H1 (cell line): ENCODE results near the gene MRPL32.

ENCODE experiments used
- MAFK ChIP-seq: IDR thresholded peaks from 2 replicates; pipeline ENCODE4 v1.6.1; 2012; ENCODE audit warnings: low read depth, mild to moderate bottlenecking, improper control_type of control experiment, low read length
- POLR2AphosphoS5 ChIP-seq: IDR thresholded peaks from 2 replicates; pipeline ENCODE4 v1.6.1; 2011; ENCODE audit warnings: low read depth, low read length

DNA sequence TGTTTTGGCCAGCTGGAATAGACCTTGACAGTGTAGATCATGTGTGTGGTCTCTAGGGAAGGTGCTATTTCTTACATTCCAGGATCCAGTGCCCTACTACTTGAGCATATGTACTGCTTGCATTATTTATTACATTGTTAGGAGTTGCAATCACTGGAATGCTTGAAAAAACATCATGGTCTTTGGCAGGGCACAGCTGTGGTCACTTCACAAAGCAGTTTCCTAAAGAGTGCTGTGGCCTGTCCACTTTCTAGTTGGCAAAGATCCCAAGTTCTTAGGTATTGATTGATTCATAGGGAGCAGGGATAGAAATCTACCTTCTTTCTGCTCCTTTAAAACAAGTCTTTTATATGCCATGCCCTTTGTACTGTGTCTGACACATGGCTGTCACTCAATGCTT, 24.9 kb upstream of the MRPL32 start:
- TF ChIP-seq MAFK (no peak), POLR2AphosphoS5 (no peak)
